ENCODE data around the gene CEP41.
A peak's percentile ranks its signal among the peaks of the same experiment; 100 is the strongest.

The CEP41 gene

DNA sequence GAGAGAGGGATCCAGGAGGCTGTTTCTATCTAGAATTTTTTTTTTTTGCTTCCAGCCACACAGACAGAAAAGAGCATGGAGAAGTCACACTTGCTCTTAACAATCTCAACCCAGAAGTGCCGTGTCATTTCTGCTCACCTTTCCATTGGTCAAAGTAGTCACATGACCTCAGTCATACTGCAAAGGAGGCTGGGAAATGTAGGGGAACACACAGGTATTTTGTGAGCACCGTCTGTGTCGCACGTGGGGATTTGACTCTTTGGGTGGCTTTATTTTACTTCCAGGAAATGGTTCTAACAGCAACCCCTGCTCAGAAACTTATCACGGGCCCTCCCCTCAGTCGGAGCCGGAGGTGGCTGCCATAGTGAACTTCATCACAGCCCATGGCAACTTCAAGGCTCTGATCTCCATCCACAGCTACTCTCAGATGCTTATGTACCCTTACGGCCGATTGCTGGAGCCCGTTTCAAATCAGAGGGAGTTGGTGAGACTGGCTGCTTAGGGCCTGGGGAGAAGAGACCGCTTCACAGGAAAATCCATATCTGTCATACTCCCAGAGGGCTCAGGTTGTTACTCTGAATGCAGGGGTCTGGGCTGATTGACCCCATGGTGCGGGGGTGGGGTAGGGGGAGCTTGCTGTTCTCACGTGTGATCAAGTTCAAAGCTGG, 73.6 kb downstream of the CEP41 start:
- DNase-seq, result no peak

DNA sequence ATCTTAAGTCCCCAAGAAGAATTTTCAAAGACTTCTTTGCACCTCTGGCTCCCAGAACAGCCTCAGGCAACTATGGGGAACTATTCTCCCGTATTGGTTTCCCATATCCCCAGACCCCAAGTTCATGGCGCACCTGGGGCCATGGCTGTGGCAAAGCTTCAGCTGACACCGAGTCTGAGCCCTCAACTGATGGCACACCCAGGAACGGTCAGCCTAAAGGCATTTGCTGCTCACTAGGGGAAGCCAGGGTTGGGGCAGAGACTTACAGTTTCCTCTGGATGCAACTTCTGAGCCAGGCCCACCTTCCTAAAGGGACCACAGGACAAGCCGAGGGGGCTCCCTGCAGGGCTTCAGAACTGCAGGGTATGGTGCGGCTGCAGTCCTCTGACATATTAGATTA, 74.3 kb downstream of the CEP41 start:
- no peak for DNase-seq

DNA sequence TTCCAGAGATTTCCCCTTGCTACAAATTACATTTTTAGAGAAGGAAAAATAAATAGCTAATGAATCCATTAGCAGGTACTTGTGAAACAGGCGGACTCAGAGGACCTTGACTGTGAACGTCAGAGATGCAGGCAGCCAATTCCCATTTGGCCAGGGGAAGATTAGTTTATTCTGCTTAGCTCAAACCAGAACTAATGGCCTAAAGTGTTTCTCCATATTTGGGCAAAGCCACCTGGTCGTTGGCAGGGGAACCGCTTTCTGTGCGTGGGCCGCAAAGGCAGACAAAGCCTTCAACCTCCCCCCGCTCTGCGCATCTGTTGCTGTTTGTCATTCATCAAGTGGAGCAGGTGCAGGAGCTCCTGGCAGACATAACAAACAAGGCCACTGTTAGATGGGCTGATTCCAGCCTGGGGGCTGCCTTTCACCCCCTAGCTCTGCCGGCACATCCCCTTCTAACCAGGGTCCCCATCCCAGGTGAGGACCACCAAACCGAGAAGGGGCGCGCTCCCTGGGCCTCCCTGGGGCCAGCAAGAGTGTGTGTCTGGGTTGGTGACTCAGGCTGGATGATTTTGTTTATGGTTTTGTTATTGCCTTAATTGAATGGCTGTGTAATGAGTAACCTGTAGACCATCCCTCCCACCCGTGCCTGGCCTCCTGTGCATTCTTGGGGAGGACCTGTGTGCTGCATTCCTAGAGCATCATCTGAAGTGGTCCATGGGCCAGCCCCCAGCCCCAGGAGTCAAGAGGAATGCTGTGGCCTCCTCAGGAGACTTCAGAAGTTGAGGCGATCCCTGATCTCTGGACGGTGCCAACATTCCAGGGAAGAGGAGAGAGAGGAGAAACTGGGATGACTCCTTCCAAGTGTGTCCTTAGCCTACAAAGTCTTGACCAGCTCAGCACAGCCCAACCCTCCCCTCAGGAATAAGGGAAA, 75.0 kb downstream of the CEP41 start:
- peak; percentile 91 for DNase-seq

DNA sequence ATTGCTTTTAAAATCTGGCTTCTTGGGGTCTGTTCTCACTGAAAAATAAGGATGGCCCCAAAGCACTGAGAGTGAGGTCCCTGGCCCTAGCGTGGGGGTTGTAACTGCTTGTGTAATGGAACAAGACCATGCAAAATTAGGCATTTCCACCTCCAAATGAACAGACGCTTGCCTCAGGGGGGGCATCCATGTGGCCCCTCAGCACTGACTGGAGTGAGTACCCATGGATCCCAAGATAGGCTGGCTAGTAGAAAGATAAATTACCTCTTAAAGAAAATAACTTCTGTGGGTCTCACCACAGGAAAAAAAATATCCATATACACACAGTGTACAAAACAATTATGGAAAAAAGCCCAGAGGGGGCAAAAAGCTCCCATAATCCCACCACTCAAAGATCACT, 75.7 kb downstream of the CEP41 start:
- DNase-seq, result no peak

DNA sequence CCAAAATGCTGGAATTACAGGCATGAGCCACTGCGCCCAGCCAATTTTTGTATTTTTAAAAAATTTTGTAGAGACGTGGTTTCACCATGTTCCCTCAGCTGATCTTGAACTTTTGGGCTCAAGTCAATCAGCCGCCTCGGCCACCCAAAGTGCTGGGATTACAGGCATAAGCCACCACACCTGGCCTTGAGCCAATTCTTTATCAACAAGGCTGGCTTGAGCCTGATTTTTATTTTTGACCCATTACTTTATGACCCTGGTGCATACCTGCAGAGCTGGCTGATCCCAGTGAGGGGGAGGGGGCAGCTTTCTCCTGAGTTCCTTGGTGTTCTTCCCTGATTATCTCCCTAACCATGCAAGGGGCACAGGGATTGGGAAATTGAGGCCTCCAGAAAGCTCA, 76.4 kb downstream of the CEP41 start:
- no peak for DNase-seq

DNA sequence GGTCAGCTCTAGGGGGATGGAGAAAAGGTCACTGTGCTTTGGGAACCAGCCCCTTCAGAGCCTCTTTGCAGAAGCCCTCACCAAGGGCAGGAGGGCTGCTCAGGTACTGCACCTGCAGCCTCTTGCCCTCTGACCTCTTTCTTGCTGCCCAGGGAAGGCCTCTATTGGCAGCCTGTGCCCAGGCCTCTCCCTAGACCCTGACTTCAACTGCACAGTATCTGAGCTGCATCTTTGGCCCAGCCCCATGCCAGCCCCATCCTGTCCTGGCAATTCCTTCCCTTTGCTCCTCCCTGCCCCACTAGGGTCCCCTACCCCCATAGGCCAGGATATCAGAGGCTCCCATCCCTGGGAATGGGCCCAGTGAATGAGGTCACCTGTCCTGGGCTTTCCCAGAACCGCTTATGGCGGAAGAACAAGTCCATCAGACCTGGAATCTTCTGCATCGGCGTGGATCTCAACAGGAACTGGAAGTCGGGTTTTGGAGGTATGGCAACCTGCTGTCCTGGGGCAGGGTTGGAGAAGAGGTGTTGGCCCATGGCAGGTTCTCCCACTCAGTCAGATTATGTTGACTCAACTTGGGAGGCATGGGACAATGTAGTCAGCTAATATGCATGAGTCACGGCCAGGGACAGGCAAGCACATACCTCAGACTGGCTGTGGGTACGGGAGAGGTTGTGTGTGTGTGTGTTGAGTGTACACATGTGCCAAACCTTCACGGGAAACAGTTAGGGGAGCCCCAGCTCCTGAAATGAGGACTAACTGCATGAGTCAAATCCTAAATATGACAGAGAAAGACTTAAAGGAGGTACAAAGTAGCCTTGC, 77.6 kb downstream of the CEP41 start:
- no peak for DNase-seq

DNA sequence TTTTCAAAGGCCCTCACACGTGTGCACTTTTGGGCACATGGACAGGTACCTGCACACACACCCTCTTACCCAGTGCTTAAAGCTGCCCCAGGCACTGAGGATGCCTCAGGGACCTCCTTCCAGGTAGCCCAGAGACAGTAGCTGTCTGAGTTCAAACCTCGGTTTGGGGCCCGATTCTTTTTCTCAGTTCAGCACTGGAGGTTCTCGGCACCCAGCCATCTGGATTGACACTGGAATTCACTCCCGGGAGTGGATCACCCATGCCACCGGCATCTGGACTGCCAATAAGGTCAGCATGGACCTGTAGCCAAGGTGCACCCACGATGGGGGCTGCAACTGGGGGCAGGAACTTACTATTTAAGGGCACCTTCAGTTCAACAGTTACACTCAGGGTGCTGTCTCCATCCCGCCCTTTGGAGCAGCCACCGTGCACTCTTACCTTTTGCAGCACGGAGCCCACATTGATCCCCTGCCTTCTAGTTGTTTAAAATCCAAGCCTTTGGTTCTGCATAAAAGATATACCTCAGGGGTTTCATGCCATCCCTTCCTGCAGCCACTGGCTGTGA, 78.5 kb downstream of the CEP41 start:
- no peak for DNase-seq

DNA sequence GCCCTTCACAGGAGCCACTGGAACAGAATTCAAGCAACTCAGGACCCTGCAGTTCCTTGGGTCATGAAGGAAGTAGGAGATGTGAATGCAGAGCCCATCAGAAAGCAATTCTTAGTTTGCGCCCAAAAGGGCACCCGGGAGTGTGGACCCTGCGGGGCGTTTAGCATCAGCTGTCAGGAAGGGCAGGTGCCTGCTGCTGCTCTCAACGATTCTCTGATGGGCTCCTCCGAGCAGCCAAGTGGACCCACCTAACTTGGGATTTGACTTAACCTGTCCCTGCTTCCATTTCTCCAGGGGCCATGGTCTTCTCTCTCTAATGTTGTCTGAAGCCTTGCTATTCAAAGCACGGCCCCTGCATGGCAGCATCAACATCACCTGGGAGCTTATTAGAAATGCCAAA, 79.1 kb downstream of the CEP41 start:
- DNase-seq, result no peak

DNA sequence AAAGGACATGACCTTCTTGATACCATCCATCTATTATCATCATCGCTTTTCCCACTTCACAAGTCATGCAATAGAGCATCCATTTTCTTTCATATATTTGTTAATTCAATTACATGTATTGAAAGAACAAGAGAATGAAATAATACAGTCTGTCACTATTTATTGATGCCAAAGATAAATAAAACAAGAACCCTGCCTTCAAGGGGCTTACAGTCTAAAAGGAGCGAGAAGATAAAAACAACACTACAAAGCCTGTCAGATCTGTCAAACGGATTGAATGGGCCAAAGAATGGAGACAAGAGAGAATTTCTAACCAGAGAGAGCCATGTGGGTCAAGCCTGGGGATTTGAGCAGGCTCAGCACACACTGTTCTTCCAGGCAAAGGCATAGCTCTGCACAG, 80.3 kb downstream of the CEP41 start:
- no peak for DNase-seq

DNA sequence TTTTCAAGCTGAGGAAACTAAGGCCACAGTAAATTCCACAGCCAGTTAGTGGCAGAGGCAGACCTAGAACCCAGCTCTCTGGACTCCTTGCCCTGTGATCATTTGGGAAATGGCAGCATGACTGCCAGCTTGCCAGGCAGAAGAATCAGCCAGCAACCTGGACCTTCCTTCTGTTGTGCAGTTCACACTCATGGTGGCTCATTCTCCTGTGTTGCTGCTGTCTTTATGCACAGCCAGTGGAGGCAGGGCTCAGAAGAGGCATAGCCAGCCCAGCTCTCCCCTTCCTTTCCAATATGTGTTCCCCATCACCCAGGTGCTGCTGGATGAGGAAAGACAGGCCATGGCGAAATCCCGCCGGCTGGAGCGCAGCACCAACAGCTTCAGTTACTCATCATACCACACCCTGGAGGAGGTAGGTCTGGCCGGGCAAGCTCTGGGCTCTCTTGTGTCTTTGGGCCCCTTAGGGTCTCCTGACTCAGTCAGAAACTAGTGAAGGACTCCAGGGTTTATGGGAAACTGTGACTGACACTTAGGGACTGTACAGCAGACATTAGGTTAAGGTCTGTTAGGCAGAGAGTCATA, 81.4 kb downstream of the CEP41 start:
- no peak for DNase-seq

DNA sequence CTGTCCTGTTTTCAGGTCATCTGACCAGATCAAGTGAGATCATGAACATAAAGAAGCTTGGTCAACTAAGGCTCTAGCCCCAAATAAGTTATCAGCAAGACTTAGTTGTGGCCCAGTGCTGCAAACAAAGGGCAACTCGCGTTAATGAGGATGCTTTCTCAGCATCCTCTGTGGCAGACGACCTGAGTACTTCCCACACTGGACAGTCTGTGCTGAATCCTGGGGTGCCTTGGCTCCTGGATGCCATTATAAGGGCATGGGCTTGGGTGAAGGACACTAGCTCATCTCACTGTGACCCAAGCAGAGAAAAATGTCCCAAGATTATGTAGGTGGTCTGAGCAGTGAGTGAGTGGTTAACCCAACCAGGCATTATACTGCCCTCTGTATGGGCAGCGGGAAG, 82.3 kb downstream of the CEP41 start:
- no peak for DNase-seq

DNA sequence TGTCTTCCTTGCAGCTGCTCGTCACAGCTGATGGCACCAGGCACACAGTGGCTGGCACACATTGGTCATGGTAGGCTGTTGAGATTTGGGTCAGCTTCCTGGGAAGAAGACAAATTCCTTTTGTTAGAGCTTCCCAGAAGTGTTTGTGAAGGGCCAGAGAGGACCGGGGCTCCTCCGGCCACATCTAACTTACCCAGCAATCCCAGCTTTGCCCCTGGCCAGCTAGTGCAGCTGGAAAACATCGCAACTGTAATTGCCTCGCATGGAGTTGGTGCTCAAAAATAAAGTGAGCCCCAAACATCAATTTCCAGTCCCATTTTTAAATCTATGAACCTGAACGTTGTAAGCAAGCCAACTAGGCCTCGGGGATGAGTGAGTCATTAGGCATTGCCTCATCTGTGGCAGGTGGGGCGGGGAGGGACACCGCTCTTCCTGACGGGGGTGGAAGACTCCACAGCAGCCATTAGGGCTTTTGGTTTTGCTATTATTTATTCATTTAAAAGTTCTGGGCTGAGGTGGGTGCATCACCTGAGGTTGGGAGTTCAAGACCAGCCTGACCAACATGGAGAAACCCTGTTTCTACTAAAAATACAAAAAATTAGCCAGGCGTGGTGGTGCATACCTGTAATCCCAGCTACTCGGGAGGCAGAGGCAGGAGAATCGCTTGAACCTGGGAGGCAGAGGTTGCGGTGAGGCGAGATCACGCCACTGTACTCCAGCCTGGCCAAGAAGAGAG, 83.8 kb downstream of the CEP41 start:
- no peak for DNase-seq

DNA sequence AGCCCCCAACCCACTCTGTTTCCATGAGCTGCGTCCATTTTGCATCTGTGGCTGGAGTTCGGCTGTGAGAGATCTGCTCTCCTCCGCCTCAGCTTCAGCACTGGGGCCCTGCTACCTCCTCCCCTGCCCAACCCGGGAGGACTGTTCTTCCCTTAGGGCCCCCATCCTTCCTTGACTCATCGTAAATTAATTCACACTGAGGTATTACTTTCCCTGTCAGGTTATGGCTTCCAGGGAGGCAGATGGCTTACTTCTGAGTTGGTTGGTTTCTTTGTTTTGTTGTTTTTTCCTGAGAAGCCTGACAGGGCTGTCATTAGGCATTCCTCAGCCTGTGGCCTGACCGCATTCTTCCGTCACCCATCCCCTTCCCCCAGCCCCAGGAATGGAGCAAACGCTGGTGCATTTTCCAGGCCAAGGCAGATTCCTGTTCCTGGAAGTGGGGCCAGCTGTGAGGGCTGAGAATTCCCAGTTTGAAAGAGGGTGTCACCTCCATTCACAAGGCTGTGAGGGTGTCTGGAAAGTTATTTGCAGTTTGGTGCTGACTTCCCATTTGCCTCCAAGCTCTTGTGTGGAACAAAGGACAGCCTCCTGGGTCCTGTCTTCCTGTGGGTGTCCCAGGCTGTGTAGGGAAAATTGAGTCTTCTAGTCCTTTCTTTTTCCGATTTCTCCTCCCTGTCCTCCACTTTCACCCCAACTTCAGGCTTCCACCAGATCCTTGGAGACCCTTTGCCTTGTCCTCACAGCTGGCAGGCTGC, 84.5 kb downstream of the CEP41 start:
- peak; percentile 65 for DNase-seq

DNA sequence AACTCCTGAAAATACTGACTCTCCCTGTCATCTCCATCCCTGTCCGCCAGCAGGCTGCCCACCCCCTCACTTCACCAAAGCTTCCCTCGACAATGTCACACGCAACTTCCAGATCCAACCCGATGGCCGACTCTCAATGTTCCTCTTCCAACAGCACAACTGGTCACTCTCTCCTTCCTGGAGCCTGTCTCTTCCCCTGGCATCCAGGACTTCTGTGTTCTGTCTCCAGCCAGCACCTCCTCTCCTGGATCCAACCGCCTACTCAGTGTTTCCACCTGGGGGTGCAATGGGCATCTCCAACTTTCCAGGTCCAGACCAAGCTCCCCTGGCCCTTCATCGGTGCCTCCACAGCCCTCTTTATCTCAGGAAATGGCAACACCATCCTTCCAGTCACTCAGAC, 87.6 kb downstream of the CEP41 start:
- DNase-seq, result no peak

DNA sequence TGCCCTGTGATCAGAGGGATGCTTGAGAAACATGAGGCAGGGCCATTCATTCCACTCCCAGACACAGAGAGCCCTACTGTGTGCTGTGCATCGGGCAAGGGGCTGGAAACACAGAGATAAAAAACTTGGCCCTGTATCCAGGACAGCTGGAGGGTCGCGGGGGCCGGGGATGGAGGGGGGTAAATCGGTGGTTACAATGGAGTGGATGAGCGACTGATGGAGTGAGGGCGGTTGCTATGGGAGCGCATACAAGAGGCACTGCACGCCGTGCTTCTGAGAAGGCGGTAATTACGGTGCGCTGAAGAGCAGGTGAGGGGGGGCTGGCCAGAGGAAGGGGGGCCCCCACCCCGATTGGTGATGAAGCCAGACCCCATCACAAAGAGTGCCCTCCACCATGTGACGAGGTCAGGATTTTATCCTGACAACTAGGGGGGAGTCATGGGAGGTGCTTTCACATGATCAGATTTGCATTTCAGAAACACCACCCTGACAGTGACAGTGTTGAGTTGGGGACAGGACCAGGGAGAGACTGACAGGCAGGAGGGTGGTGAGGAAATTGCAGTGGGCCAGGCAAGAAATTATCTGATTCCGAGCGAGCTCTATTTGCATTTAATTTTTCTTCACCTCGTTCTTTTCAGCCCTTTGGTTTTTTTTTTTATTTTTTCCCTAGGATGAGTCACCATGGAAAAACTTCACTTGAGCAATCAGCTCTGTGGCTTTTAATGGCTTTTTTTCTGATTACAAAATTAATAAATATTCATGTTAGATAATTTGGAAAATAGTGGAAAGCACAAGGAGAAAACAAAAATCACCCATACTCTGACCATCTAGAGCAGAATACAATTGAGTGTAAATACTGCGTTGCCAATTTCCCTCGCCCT, 88.4 kb downstream of the CEP41 start:
- DNase-seq, result peak; percentile 99

DNA sequence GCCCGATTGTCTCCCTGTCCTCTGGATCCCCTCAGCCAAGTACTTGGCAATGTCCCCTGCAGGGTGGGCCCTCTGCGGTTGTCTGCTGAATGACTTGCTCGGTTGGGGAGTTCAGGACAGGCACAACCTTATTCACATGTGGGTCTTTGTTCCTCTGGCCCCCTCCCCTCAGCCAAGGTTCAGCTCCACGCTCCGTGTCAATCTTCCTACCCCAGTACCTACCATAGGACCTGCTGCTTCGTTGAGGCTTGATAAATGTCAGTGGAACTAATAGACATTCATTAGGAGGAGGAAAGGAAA, 89.1 kb downstream of the CEP41 start:
- no peak for DNase-seq

DNA sequence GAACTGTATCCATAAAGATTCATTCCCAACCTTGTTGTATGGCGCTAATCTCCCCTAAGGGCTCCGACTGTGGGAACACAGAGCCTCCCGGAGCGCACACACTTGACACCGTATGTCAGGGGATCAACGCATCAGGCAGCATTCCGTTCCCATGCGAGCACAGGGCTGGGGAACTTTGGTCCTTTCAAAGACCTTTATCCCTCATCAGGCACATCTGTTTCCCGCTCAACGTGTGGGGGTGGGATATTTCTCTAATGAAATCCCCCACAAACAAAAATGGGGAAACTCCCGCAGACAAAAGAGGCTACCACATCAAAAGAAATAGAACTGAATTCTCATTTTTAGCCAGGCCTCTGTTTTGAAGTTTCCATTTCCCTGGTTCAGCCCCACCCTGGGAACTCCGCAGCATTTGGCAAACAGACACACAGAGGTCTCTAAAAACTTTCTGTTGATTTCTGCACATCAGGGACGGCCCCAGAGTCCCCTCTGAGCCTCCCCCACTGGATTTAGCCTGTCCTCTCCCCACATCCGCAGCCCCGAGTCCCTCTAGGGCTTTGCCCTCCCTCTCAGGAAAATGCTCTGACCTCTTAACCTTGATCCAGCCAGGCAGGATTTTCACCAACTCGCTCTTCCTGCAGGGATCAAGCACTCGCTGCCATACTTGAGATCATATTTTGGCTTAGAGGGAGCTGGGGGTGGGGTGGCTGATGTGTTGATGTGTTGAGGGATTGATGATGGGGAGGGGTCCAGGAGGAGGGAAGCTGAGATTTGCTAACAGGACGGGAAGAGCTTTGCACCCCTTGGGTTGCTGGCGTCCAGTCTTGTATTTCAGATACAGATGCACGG, 89.6 kb downstream of the CEP41 start:
- DNase-seq, result peak; percentile 77

DNA sequence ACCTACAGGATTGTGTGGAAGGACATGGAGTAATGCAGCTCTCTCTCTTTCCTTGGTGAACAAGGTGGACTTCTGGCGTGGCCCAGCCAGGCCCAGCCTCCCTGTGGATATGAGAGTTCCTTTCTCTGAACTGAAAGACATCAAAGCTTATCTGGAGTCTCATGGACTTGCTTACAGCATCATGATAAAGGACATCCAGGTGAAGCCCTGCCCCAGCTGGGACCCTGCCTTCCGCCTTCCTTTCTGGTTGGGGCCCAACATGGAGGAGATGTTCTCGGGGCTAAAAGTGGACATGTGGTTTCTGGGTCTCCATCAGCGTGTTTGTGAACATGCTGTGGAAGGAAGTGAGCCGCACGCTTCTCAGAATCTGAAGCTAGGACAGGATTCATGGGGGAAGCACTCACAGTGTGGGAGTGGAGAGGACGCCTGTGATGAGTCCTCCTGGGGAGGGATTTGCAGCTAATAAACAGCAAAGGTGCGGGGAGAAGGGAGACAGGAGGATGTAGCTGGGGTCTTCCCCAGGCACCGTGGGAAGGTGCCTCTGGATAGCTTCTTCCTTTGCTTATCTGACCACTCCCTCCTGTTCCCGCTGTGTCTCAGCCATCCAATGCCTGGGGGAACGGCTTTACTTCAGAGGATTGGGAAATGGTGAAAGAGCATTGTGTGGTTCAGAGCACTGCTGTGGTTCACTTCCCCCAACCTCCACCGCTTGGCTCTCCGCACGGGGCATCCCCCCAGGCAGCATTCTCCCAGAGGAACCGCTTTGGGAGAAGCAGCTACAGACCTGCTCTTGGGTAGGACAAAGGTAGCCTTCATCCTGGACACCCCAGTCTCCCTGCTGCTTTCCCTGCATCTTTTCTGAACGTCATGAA, 90.7 kb downstream of the CEP41 start:
- DNase-seq, result peak; percentile 79

Measured in NCI-H2227 treated with DMSO at 0.1 percent for 48 hours (cell line).